HCT116 (cell line): ENCODE data around the gene UQCC2. TPM values are rescaled to one million over a fixed set of nuclear protein-coding genes. Genes with fewer than 3 reads are reported as not detected.
A peak's percentile ranks its signal among the peaks of the same experiment; 100 is the strongest.

Experiments
- ATAC-seq: fragments of 200-7000 bp; cut with Tn5 transposase; 2 replicates; pipeline ENCODE4 v1.9.1; 2020; ENCODE audit warnings: mild to moderate bottlenecking, moderate library complexity
- BruUV-seq: library from RNA; stranded (reverse); fragments of 400-500 nt; replicated peaks from 2 replicates; lab custom pipeline; 2021; lab: Mats Ljungman, UMichigan
- CTCF ChIA-PET: fragments of 300-600 bp; sonication (Branson Sonifier 250); formaldehyde crosslinking; loops from one replicate; lab custom pipeline; 2021; ENCODE audit warnings: antibody characterized with exemption; lab: Charles Lee
- POLR2A ChIA-PET: fragments of 300-600, 350-600 bp; sonication (Branson Sonifier 250); formaldehyde crosslinking; loops from one replicate; lab custom pipeline; 2021; ENCODE audit warnings: antibody characterized with exemption; lab: Charles Lee
- RAD21 ChIA-PET, 2 experiments: fragments of 300-600 bp; sonication (Branson Sonifier 250); formaldehyde crosslinking; loops; one replicate each; lab custom pipeline; 2023; ENCODE audit warnings: low total read pairs in 2 of 2; ENCODE audit not compliant: uncharacterized antibody in 2 of 2, unreplicated experiment in 2 of 2, low non-redundant PET in 1 of 2; lab: Charles Lee
- DNase-seq: peaks from one replicate; pipeline ENCODE4 v3.0.0-alpha.2; 2010; ENCODE audit warnings: low read depth, low spot score
- H2AFZ ChIP-seq: fragments of 200-600 bp; shearing (Covaris generic), sonication (generic); 2 replicates; pipeline ENCODE4 v1.6.1; 2017; ENCODE audit warnings: low read depth, mixed run types, mixed read lengths, antibody characterized with exemption, low read length; ENCODE audit not compliant: poor library complexity, severe bottlenecking
- H3K27ac ChIP-seq: 2 replicates; pipeline ENCODE4 v1.5.1; 2012; ENCODE audit warnings: low read depth, low read length
- H3K27me3 ChIP-seq: fragments of 200-600 bp; sonication (generic); 2 replicates; pipeline ENCODE4 v1.6.1; 2016; ENCODE audit warnings: mixed run types, low read length, mixed read lengths; ENCODE audit not compliant: insufficient read depth
- H3K36me3 ChIP-seq, 2 experiments: fragments of 200-500 bp in 1 of 2; fragments of 200-600 bp in 1 of 2; sonication (Bioruptor generic) in 1 of 2; sonication (generic) in 1 of 2; 2 replicates each; pipeline versions ENCODE4 v1.5.1 to v1.6.1; 2014 to 2016; ENCODE audit warnings: low read length in 2 of 2, inconsistent platforms in 1 of 2, mixed read lengths in 1 of 2, mixed run types in 1 of 2; ENCODE audit not compliant: insufficient read depth in 2 of 2, control insufficient read depth in 1 of 2
- H3K4me1 ChIP-seq, 2 experiments: fragments of 200-600 bp in 1 of 2; sonication (generic) in 1 of 2; 2 replicates each; pipeline versions ENCODE4 v1.5.1 to v1.6.1; 2012 to 2017; ENCODE audit warnings: low read length in 2 of 2, inconsistent platforms in 1 of 2, mild to moderate bottlenecking in 1 of 2, mixed read lengths in 1 of 2, mixed run types in 1 of 2, moderate library complexity in 1 of 2; ENCODE audit not compliant: insufficient read depth in 2 of 2, control insufficient read depth in 1 of 2
- H3K4me2 ChIP-seq: fragments of 200-600 bp; sonication (generic); 2 replicates; pipeline ENCODE4 v1.6.1; 2017; ENCODE audit warnings: mixed run types, low read length, mixed read lengths
- H3K4me3 ChIP-seq, 2 experiments: fragments of 200-600 bp in 1 of 2; sonication (generic) in 1 of 2; replicated peaks in 1 of 2; 2 replicates each; pipeline ENCODE4 v1.5.1; 2011 to 2016; ENCODE audit warnings: low read length in 2 of 2, control low read depth in 1 of 2, low read depth in 1 of 2, mild to moderate bottlenecking in 1 of 2, mixed read lengths in 1 of 2, mixed run types in 1 of 2
- H3K79me2 ChIP-seq: fragments of 200-600 bp; sonication (generic); 2 replicates; pipeline ENCODE4 v1.6.1; 2017; ENCODE audit warnings: mild to moderate bottlenecking, mixed run types, low read length, moderate library complexity, mixed read lengths; ENCODE audit not compliant: insufficient read depth
- H3K9ac ChIP-seq: fragments of 200-600 bp; sonication (generic); 2 replicates; pipeline ENCODE4 v1.6.1; 2016; ENCODE audit warnings: low read length, mixed read lengths
- H3K9me2 ChIP-seq: fragments of 200-600 bp; sonication (generic), shearing (Covaris generic); 2 replicates; pipeline ENCODE4 v1.6.1; 2017; ENCODE audit warnings: mixed run types, mild to moderate bottlenecking, moderate library complexity; ENCODE audit not compliant: insufficient read depth
- H3K9me3 ChIP-seq, 2 experiments: fragments of 200-500 bp in 1 of 2; fragments of 200-600 bp in 1 of 2; sonication (Bioruptor generic) in 1 of 2; sonication (generic) in 1 of 2; 2 replicates each; pipeline ENCODE4 v1.6.1; 2014 to 2017; ENCODE audit warnings: low read length in 2 of 2, mixed read lengths in 2 of 2, inconsistent platforms in 1 of 2, low read depth in 1 of 2, mild to moderate bottlenecking in 1 of 2, mixed run types in 1 of 2, moderate library complexity in 1 of 2; ENCODE audit not compliant: control insufficient read depth in 1 of 2, insufficient read depth in 1 of 2
- H4K20me1 ChIP-seq: fragments of 200-600 bp; sonication (generic), shearing (Covaris generic); 2 replicates; pipeline ENCODE4 v1.6.1; 2017; ENCODE audit warnings: mixed run types, mild to moderate bottlenecking, moderate library complexity; ENCODE audit not compliant: insufficient read depth
- CTCF ChIP-seq, 3 experiments: fragments of 200-600 bp in 1 of 3; sonication (generic) in 1 of 3; IDR thresholded peaks in 2 of 3; conservative IDR thresholded peaks in 1 of 3; 2 replicates each; pipeline ENCODE4 v1.5.1; 2012 to 2017; ENCODE audit warnings: low read depth in 2 of 3, low read length in 2 of 3, antibody characterized with exemption in 1 of 3, borderline replicate concordance in 1 of 3, control low read depth in 1 of 3, mild to moderate bottlenecking in 1 of 3, mixed read lengths in 1 of 3, mixed run types in 1 of 3, moderate library complexity in 1 of 3; ENCODE audit not compliant: insufficient read depth in 1 of 3
- ELF1 ChIP-seq: IDR thresholded peaks from 2 replicates; pipeline ENCODE4 v1.6.1; 2012; ENCODE audit warnings: low read depth, borderline replicate concordance
- EZH2phosphoT487 ChIP-seq: fragments of 200-600 bp; IDR thresholded peaks from 2 replicates; pipeline ENCODE4 v1.6.1; 2018; ENCODE audit warnings: antibody characterized with exemption, borderline replicate concordance
- POLR2A ChIP-seq: IDR thresholded peaks from 2 replicates; pipeline ENCODE4 v1.7.0; 2011; ENCODE audit warnings: borderline replicate concordance; ENCODE audit not compliant: insufficient read depth, insufficient read length; ENCODE audit errors: extremely low read depth
- POLR2AphosphoS5 ChIP-seq: IDR thresholded peaks from 2 replicates; pipeline ENCODE4 v1.6.1; 2011; ENCODE audit warnings: mild to moderate bottlenecking, low read depth, low read length, moderate library complexity
- ZFX ChIP-seq: fragments of 450-650 bp; IDR thresholded peaks from 2 replicates; pipeline ENCODE4 v1.6.1; 2017
- intact Hi-C: fragments of 100-400 bp; cut with micrococcal nuclease; formaldehyde crosslinking; loops from 2 replicates; pipeline ENCODE4 v1.10.0; 2022
- total RNA-seq: library from RNA; stranded (reverse); gene quantifications from one replicate; pipeline ENCODE4 v1.2.1, GENCODE V29; 2021; ENCODE audit not compliant: unreplicated experiment
- TF ChIP-seq, protein P1 (sequence below): IDR thresholded peaks from 2 replicates; pipeline ENCODE4 v1.6.1; 2011; ENCODE audit warnings: mild to moderate bottlenecking, low read length, moderate library complexity; ENCODE audit not compliant: insufficient replicate concordance; ENCODE audit errors: extremely low read depth

UQCC2 gene
- total RNA-seq, 1 experiment from 2014 or later: 95.1 TPM

DNA sequence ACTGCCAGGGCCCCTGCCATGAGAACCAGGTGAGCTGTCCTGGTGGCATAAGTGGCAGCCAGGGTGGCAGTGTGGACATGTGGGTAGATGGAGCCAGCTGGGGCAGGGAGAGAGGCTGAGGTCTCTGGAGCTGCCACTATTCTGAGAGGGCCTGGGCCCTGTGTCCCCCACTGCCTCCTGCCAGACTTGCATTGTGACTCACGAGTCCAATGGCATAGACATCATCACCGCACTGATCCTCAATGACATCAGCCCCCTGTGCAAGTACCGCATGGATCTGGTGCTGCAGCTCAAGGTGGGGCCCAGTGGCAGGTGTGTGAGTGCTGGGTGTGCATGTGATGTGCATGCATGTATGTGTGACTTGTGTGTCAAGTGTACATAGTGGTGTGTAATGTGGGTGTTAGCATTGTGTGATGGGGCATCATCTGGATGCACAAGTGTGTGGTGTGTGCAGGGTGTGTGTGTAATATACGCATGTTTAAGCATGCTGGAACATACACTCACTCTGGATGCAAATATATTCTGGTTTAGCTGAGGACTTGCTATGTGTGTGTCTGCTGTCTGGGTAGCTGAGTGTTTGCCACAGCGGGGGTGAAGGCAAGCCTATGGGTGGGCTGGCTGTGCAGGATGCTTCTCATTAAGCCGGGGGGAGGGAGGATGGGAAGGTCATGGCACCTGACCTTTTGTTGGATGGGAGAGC is 25.1 kb downstream of the UQCC2 start:
- ATAC-seq (no peak), DNase-seq (no peak)
- no peak overlapping the region for H2AFZ ChIP-seq
- H3K4me3 ChIP-seq: no peak overlapping the region
- H3K27me3 ChIP-seq: no peaks in the 10 kb centered on the region
- no peak overlapping the region for H3K4me2 ChIP-seq
- no TSS peak for BruUV-seq
- no peak overlapping the region for H3K27ac ChIP-seq
- TF ChIP-seq, protein P1, sequence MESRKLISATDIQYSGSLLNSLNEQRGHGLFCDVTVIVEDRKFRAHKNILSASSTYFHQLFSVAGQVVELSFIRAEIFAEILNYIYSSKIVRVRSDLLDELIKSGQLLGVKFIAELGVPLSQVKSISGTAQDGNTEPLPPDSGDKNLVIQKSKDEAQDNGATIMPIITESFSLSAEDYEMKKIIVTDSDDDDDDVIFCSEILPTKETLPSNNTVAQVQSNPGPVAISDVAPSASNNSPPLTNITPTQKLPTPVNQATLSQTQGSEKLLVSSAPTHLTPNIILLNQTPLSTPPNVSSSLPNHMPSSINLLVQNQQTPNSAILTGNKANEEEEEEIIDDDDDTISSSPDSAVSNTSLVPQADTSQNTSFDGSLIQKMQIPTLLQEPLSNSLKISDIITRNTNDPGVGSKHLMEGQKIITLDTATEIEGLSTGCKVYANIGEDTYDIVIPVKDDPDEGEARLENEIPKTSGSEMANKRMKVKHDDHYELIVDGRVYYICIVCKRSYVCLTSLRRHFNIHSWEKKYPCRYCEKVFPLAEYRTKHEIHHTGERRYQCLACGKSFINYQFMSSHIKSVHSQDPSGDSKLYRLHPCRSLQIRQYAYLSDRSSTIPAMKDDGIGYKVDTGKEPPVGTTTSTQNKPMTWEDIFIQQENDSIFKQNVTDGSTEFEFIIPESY: no peak
- ChIA-PET POLR2A (no interaction called here), RAD21 (no interaction called here), CTCF (no interaction called here)
- H3K36me3 ChIP-seq: peaks cover 22 to 71% of the 10 kb centered on the region in 2 experiments
- no peaks in the 10 kb centered on the region for H4K20me1 ChIP-seq
- intact Hi-C loops: no loop called here
- H3K4me1 ChIP-seq: no peaks in the 10 kb centered on the region
- no peaks in the 10 kb centered on the region for H3K9me3 ChIP-seq
- H3K9me2 ChIP-seq: no peaks in the 10 kb centered on the region
- H3K79me2 ChIP-seq: no peaks in the 10 kb centered on the region
- no peak overlapping the region for H3K9ac ChIP-seq

DNA sequence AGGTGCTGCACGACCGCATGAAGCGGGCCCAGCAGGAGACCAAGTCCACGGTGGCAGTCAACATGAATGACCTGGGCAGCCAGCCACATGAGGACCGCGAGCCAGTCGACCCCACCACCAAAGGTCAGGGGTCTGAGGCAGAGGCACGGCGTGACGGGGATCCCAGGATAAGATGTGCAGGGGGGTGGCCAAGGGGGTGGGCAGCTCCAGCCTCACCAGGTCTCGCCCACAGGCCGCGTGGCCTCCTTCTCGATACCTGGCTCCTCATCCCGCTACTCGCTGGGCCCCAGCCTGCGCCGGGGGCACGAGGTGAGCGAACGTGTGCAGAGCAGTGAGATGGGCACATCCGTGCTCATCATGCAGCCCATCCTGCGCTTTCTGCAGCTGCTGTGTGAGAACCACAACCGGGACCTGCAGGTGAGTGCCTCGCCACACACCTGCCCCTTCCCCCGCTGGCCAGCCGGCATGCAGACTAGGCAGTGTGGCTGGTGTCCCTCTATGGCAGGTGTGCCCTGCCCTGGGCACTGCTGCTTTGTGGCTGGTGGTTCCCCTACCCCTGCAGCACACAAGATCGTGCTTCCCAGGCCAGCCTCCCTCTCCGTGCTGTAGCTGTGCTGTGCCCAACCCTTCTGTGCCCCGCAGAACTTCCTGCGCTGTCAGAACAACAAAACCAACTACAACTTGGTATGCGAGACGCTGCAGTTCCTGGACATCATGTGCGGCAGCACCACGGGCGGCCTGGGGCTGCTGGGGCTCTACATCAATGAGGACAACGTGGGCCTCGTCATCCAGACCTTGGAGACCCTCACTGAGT is 25.9 kb downstream of the UQCC2 start:
- CTCF ChIA-PET: no interaction called here

More for the DNA sequence above, 25.9 kb downstream of the UQCC2 start:
- H3K27ac ChIP-seq: no peak overlapping the region
- DNase-seq: no peak
- H4K20me1 ChIP-seq: no peaks in the 10 kb centered on the region
- H3K4me2 ChIP-seq: no peak overlapping the region
- no peaks in the 10 kb centered on the region for H3K79me2 ChIP-seq
- RAD21 ChIA-PET: no interaction called here
- peaks cover 17 to 68% of the 10 kb centered on the region in 2 experiments for H3K36me3 ChIP-seq
- no peak overlapping the region for H3K9ac ChIP-seq
- H2AFZ ChIP-seq: no peak overlapping the region
- intact Hi-C loops: no loop called here
- BruUV-seq: TSS peak; percentile 19
- POLR2A ChIA-PET: no interaction called here
- H3K27me3 ChIP-seq: no peaks in the 10 kb centered on the region
- H3K9me3 ChIP-seq: no peaks in the 10 kb centered on the region
- H3K4me1 ChIP-seq: no peaks in the 10 kb centered on the region
- no peak for ATAC-seq
- no peak for TF ChIP-seq POLR2AphosphoS5
- TF ChIP-seq CTCF (IDR thresholded peaks at IDR 0.05 in 2 of 3, conservative IDR thresholded peaks at IDR 0.05 in 1 of 3; ENCODE audit: borderline replicate concordance in 1 of 3, insufficient read depth in 1 of 3, low read depth in 2 of 3, low read length in 2 of 3): no peak
- no peak for TF ChIP-seq EZH2phosphoT487
- TF ChIP-seq, protein P1: no peak
- 0 out of 2 replicates have a peak, but pooled peaks have one; percentile 18 for TF ChIP-seq ZFX
- TF ChIP-seq POLR2A: no peak
- no peak for TF ChIP-seq ELF1
- TF ChIP-seq, all 23 proteins: peak for 1
- H3K4me3 ChIP-seq: no peak overlapping the region
- no peaks in the 10 kb centered on the region for H3K9me2 ChIP-seq
